K562 (cell line): ENCODE results near the gene MYCBP. TPM values are rescaled to one million over a fixed set of nuclear protein-coding genes. Genes with fewer than 3 reads are reported as not detected.
A peak's percentile ranks its signal among the peaks of the same experiment; 100 is the strongest.

ENCODE experiments used
- CHD1 ChIP-seq: fragments of 200-600 bp; sonication (generic); IDR thresholded peaks from one replicate; pipeline ENCODE4 v1.6.1; 2012; ENCODE audit warnings: mild to moderate bottlenecking, moderate library complexity, low read length, inconsistent platforms
- ETV6 ChIP-seq, 3 experiments: fragments of 150-350 bp in 1 of 3; sonication (generic) in 1 of 3; formaldehyde crosslinking in 1 of 3; IDR thresholded peaks; 2 replicates each; pipeline versions ENCODE4 v1.6.1 to v1.8.0; 2014 to 2022; ENCODE audit warnings: borderline replicate concordance in 2 of 3, low read depth in 2 of 3, antibody characterized with exemption in 1 of 3, low read length in 1 of 3, mild to moderate bottlenecking in 1 of 3, missing genetic modification reagents in 1 of 3
- FUS ChIP-seq: fragments of 200-400 bp; formaldehyde crosslinking; optimal IDR thresholded peaks from 2 replicates; pipeline ENCODE3; 2017; ENCODE audit warnings: low read depth, low read length
- MYBL2 ChIP-seq, 2 experiments: fragments of 450-650 bp in 1 of 2; sonication (generic) in 1 of 2; formaldehyde crosslinking in 1 of 2; IDR thresholded peaks; 2 replicates each; pipeline versions ENCODE4 v1.6.1 to v1.8.1; 2017 to 2022; ENCODE audit warnings: borderline replicate concordance in 1 of 2, inconsistent platforms in 1 of 2, low read depth in 1 of 2, mild to moderate bottlenecking in 1 of 2, missing genetic modification reagents in 1 of 2, moderate library complexity in 1 of 2
- NBN ChIP-seq: fragments of 450-650 bp; IDR thresholded peaks from 2 replicates; pipeline ENCODE4 v1.6.1; 2016; ENCODE audit warnings: low read depth, mild to moderate bottlenecking
- RCOR1 ChIP-seq, 2 experiments: IDR thresholded peaks; 2 replicates each; pipeline ENCODE4 v1.6.1; 2012; ENCODE audit warnings: low read depth in 2 of 2, low read length in 2 of 2, borderline replicate concordance in 1 of 2, improper control_type of control experiment in 1 of 2
- SETDB1 ChIP-seq: IDR thresholded peaks from one replicate; pipeline ENCODE4 v1.6.1; 2012; ENCODE audit warnings: low read length, control low read depth, inconsistent platforms
- SMARCE1 ChIP-seq: fragments of 450-650 bp; IDR thresholded peaks from 2 replicates; pipeline ENCODE4 v1.7.1; 2016; ENCODE audit warnings: mild to moderate bottlenecking
- SUPT5H ChIP-seq: fragments of 450-650 bp; IDR thresholded peaks from 2 replicates; pipeline ENCODE4 v1.6.1; 2016
- TOE1 ChIP-seq, 2 experiments: fragments of 450-650 bp in 1 of 2; sonication (generic) in 1 of 2; formaldehyde crosslinking in 1 of 2; IDR thresholded peaks; 2 replicates each; pipeline versions ENCODE4 v1.7.1 to v1.8.0; 2016 to 2022; ENCODE audit warnings: borderline replicate concordance in 2 of 2, mild to moderate bottlenecking in 2 of 2, antibody characterized with exemption in 1 of 2, inconsistent platforms in 1 of 2, low read depth in 1 of 2, missing genetic modification reagents in 1 of 2, moderate library complexity in 1 of 2
- XRCC4 ChIP-seq: IDR thresholded peaks from one replicate; pipeline ENCODE4 v1.6.1; 2011; ENCODE audit not compliant: insufficient read depth, insufficient read length; ENCODE audit errors: extremely low read depth
- ZNF561 ChIP-seq: fragments of 450-650 bp; formaldehyde crosslinking; conservative IDR thresholded peaks from 2 replicates; pipeline ENCODE4 v1.4.0; 2020; ENCODE audit warnings: mild to moderate bottlenecking, moderate library complexity
- polyA plus RNA-seq, 8 experiments: library from polyadenylated mRNA; depleted of rRNA in 4 of 8; stranded (reverse) in 5 of 8; unstranded in 3 of 8; fragments of >200 nt; fragmentation: Nextera tagmentation in 2 of 8; fragmentation: Illumina TruSeq in 1 of 8; extraction: Ambion mirVana in 2 of 8; extraction: Trizol in 1 of 8; gene quantifications; 2 replicates each; pipeline versions ENCODE4 v1.2.1 to v1.2.3, GENCODE V29; 2011 to 2014; ENCODE audit warnings: inconsistent platforms in 1 of 8, missing spikeins in 1 of 8
- total RNA-seq, 7 experiments: library from RNA; depleted of rRNA in 6 of 7; stranded (reverse); fragments of >200 nt in 6 of 7; fragmentation: Illumina TruSeq in 2 of 7; extraction: Trizol in 2 of 7; gene quantifications; 2 replicates each; pipeline versions ENCODE4 v1.2.1 to v1.2.3, GENCODE V29; 2011 to 2021; ENCODE audit warnings: low replicate concordance in 1 of 7
- TF ChIP-seq, protein P1 (sequence below): fragments of 250-450 bp; sonication (Bioruptor Pico); IDR thresholded peaks from 2 replicates; pipeline ENCODE4 v1.8.0; 2022; ENCODE audit warnings: moderate library complexity, mild to moderate bottlenecking, inconsistent platforms
- TF ChIP-seq, protein P2 (sequence below): sonication (generic); formaldehyde crosslinking; IDR thresholded peaks from 2 replicates; pipeline ENCODE4 v1.9.0; 2022; ENCODE audit warnings: mild to moderate bottlenecking, missing genetic modification reagents
- TF ChIP-seq, protein P3 (sequence below): fragments of 450-650 bp; IDR thresholded peaks from 2 replicates; pipeline ENCODE4 v1.6.1; 2017; ENCODE audit warnings: antibody characterized with exemption, mild to moderate bottlenecking
- TF ChIP-seq, protein P4 (sequence below): sonication (generic); formaldehyde crosslinking; IDR thresholded peaks from 2 replicates; pipeline ENCODE4 v1.8.0; 2022; ENCODE audit warnings: mild to moderate bottlenecking, missing genetic modification reagents
- TF ChIP-seq, protein P5 (sequence below): fragments of 250-450 bp; sonication (Bioruptor Pico); IDR thresholded peaks from 2 replicates; pipeline ENCODE4 v1.6.1; 2021; ENCODE audit warnings: mild to moderate bottlenecking

The MYCBP gene
- total and polyA plus RNA-seq, 9 of the 15 experiments (the other 6 are each of a cell fraction or from before 2014, with no cell fraction given): 32.3 to 253 (median 72.9) TPM

DNA sequence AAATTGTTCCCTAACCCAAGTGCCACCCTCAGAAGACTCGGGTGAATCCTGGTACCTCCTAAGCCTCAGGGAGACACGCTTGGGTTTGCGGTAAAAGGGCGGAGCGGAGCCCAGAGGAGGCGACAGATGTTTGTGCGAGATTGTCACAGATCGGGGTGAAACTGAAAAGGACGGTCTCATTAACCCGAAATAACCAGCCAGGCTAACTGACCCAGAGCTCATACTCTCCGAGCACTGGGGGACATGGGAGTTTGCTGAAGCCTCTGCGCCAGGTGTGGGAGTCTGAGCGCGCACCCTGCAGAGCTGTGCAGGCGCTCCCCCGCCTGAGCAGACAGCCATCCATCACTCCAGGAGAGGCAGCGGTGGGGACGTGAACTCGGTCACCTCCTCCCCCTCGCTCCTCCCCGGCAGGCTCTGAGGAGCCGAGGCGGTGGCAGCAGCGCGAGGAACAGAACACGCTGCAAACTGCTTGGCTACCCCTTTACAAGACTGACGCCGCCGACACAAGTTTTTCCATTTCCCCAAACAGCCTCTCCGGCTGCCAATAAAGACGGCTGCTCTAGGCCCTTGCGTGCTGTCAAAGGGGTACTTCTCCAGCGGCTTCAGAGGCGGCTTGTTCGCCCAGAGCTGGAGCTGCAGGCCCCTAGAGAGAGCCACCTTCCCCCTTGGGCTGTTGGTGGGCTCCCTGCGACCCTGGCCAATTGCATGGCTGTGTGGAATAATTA is 57.1 kb downstream of the MYCBP start (continued):
- TF ChIP-seq SMARCE1: peak; percentile 99
- TF ChIP-seq ETV6 (IDR thresholded peaks at IDR 0.05; ENCODE audit: borderline replicate concordance in 1 of 2, low read depth in 2 of 2, low read length in 1 of 2): peak in 1 of 2 experiments; percentile 57; a peak in 1 of 4 replicates
- no peak for TF ChIP-seq ETV6 (CRISPR knock-in tag; IDR thresholded peaks at IDR 0.05; ENCODE audit: borderline replicate concordance)
- TF ChIP-seq FUS: no peak
- TF ChIP-seq TOE1 (IDR thresholded peaks at IDR 0.05; ENCODE audit: borderline replicate concordance): peak; percentile 72
- no peak for TF ChIP-seq TOE1 (CRISPR knock-in tag; IDR thresholded peaks at IDR 0.05; ENCODE audit: borderline replicate concordance, low read depth)
- no peak for TF ChIP-seq SUPT5H
- peak; percentile 90 to 98; a peak in 3 of 4 replicates for TF ChIP-seq RCOR1 (IDR thresholded peaks at IDR 0.05; ENCODE audit: borderline replicate concordance in 1 of 2, low read depth in 2 of 2, low read length in 2 of 2)
- peak; percentile 29 for TF ChIP-seq CHD1
- TF ChIP-seq MYBL2 (IDR thresholded peaks at IDR 0.05; ENCODE audit: low read depth): no peak
- no peak for TF ChIP-seq MYBL2 (CRISPR knock-in tag; IDR thresholded peaks at IDR 0.05; ENCODE audit: borderline replicate concordance)
- TF ChIP-seq, protein P1, sequence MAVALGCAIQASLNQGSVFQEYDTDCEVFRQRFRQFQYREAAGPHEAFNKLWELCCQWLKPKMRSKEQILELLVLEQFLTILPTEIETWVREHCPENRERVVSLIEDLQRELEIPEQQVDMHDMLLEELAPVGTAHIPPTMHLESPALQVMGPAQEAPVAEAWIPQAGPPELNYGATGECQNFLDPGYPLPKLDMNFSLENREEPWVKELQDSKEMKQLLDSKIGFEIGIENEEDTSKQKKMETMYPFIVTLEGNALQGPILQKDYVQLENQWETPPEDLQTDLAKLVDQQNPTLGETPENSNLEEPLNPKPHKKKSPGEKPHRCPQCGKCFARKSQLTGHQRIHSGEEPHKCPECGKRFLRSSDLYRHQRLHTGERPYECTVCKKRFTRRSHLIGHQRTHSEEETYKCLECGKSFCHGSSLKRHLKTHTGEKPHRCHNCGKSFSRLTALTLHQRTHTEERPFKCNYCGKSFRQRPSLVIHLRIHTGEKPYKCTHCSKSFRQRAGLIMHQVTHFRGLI (CRISPR knock-in tag): no peak
- TF ChIP-seq, protein P2, sequence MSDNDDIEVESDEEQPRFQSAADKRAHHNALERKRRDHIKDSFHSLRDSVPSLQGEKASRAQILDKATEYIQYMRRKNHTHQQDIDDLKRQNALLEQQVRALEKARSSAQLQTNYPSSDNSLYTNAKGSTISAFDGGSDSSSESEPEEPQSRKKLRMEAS (CRISPR knock-in tag): peak; percentile 96
- TF ChIP-seq, protein P3, sequence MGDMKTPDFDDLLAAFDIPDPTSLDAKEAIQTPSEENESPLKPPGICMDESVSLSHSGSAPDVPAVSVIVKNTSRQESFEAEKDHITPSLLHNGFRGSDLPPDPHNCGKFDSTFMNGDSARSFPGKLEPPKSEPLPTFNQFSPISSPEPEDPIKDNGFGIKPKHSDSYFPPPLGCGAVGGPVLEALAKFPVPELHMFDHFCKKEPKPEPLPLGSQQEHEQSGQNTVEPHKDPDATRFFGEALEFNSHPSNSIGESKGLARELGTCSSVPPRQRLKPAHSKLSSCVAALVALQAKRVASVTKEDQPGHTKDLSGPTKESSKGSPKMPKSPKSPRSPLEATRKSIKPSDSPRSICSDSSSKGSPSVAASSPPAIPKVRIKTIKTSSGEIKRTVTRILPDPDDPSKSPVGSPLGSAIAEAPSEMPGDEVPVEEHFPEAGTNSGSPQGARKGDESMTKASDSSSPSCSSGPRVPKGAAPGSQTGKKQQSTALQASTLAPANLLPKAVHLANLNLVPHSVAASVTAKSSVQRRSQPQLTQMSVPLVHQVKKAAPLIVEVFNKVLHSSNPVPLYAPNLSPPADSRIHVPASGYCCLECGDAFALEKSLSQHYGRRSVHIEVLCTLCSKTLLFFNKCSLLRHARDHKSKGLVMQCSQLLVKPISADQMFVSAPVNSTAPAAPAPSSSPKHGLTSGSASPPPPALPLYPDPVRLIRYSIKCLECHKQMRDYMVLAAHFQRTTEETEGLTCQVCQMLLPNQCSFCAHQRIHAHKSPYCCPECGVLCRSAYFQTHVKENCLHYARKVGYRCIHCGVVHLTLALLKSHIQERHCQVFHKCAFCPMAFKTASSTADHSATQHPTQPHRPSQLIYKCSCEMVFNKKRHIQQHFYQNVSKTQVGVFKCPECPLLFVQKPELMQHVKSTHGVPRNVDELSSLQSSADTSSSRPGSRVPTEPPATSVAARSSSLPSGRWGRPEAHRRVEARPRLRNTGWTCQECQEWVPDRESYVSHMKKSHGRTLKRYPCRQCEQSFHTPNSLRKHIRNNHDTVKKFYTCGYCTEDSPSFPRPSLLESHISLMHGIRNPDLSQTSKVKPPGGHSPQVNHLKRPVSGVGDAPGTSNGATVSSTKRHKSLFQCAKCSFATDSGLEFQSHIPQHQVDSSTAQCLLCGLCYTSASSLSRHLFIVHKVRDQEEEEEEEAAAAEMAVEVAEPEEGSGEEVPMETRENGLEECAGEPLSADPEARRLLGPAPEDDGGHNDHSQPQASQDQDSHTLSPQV: peak; percentile 93
- TF ChIP-seq, protein P4, sequence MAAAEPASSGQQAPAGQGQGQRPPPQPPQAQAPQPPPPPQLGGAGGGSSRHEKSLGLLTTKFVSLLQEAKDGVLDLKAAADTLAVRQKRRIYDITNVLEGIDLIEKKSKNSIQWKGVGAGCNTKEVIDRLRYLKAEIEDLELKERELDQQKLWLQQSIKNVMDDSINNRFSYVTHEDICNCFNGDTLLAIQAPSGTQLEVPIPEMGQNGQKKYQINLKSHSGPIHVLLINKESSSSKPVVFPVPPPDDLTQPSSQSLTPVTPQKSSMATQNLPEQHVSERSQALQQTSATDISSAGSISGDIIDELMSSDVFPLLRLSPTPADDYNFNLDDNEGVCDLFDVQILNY (CRISPR knock-in tag): no peak
- no peak for TF ChIP-seq ZNF561 (CRISPR knock-in tag)
- no peak for TF ChIP-seq XRCC4
- TF ChIP-seq, protein P5, sequence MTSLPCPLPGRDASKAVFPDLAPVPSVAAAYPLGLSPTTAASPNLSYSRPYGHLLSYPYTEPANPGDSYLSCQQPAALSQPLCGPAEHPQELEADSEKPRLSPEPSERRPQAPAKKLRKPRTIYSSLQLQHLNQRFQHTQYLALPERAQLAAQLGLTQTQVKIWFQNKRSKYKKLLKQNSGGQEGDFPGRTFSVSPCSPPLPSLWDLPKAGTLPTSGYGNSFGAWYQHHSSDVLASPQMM (CRISPR knock-in tag): no peak
- peak; percentile 96 for TF ChIP-seq NBN
- TF ChIP-seq SETDB1: peak; percentile 75
